NCI-H82 (cell line): ENCODE results near the gene SSC4D.
"Not testable (repeated sequence)": the region's sequence is repeated elsewhere in the genome, so short reads cannot be mapped to it uniquely, and the experiment has no call there.

Source experiments
- DNase-seq: peaks from one replicate; lab custom pipeline; 2025; lab: John Stamatoyannopoulos, UW

Gene SSC4D

DNA sequence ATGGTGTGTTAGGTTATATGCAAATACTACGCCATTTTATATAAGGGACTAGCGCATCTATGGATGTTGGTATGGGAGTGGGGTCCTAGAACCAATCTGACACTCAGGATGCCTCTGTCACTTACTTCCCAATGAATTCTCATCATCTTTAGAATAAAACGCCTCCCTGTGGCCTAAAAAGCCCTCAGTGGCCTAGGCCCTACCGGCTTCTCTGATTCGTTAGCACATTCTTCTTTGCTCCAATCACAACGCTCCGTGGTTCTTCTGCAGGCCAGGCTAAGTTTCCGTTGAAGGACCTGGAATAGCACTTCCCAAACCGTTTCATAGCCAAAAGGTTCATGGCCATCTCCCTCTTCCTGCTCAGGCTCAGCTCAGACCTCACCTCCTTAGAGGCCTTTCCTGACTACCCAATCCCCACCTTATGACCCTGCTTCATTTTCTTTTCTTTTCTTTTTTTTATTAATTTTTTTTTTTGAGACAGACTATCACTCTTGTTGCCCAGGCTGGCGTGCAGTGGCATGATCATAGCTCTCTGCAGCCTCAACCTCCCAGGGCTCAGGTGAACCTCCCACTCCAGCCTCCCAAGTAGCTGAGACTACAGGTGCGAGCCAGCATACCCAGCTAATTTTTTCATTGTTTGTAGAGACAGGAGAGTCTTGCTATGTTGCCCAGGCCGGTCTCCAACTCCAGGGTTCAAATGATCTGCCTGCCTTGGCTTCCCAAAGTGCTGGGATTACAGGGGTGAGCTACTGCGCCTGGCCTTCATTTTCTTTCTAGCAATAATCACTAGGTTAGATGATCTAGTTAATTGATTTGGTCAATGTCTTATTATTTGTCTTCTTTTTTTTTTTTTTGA is 26.2 kb downstream of the SSC4D start:
- peak; percentile 54 for DNase-seq

DNA sequence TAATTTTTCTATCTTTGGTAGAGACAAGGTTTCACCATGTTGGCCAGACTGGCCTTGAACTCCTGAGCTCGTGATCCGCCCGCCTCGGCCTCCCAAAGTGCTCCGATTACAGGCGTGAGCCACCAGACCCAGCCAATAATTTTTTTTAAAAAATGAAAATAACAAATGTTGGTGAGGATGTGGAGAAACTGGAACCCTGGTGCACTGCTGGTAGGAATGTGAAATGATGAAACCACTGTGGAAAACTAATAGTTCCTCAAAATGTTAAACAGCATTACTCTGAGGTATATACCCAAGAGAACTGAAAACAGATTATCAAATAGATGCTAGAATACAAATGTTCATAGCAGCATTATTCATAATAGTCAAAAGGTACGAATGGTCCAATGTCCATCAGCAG is 27.7 kb downstream of the SSC4D start:
- no peak for DNase-seq

GRCh38 chr7:76380623-76380966 is 28.9 kb downstream of the SSC4D start:
- DNase-seq, result no peak

DNA sequence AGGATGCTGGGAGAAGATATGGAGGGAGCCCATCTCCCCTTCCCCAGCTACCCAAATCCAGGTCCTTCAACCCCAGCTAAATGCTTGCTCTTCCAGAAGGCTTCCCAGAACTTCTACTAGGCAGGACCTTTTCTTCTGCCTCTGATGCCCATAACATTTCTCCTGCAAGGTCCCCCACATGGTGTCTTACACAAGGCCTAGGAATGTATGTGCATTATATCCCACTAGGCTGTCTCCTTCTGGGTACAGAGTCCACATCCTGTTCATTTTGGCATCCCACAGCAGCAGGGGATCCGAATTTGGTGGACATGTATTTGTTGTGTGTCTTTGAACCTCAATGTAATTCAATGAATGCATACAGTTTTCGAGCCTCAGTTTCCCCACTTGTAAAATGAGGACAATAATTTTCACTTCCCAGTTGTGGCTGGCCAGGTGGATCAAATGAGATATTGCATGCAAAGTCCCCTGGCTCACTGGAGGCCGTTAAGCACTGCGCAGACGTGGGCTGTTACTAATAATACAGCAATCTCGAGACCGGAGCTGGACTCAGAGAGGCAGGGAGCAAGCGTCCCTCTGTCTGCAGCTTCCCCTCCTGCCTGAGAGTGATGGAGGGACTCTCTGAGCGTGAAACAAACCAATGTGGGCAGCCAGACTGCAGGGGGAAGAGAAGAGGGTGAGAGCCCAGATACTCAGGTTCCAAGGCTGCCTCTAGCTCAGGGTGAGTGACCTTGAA is 32.1 kb downstream of the SSC4D start:
- DNase-seq, result no peak

GRCh38 chr7:76375251-76375650 is 34.2 kb downstream of the SSC4D start:
- no peak for DNase-seq

GRCh38 chr7:76372984-76373833 is 36.3 kb downstream of the SSC4D start:
- DNase-seq, result no peak

- DNase-seq, result no peak
Observed at GRCh38 chr7:76371396-76371795, 38.1 kb downstream of the SSC4D start.

DNA sequence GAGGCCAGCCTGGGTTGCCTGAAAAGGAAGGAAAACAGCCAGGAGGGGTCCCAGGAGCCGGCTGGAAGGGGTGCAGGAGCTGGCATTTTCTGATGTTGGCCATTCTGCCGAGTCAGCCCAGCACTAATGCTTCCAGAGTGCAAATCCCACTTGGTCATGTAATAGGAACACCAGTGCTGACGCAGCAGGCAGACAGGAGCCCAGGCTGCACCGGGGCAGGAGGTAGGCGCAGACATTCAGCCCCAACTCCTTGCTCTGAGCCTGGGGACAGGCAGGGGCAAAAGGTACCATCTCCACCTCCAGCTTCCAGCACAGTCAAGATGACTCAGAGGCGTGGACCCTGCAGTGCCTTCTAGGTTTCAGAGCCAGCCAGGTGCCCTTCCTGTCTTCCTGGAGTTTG is 40.5 kb downstream of the SSC4D start:
- no peak for DNase-seq

- DNase-seq, result no peak
Observed at GRCh38 chr7:76368190-76368589, 41.3 kb downstream of the SSC4D start.

DNA sequence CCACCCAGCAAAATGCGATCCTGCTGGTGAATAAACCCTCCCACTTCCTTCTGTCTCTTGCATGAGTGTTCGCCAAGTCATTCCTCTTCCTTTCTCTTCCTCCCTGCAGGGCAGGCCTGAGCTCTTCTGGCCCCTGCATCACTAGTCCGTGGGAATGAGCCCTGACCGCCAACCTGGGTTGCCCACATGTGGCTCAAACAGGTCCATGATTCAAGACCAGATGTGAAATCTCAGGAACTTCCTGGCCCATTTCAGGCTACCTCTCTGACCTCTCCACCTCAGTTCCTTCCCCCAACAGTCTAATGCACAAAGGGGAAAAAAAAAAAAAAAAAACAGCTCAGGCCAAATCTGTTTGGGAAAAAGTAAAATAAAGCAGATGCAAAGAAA is 45.3 kb downstream of the SSC4D start:
- DNase-seq, result no peak

- DNase-seq, result not testable (repeated sequence)
Observed at GRCh38 chr7:76363754-76364153, 45.7 kb downstream of the SSC4D start.

- DNase-seq, result no peak
Observed at GRCh38 chr7:76359978-76360638, 49.4 kb downstream of the SSC4D start.

DNA sequence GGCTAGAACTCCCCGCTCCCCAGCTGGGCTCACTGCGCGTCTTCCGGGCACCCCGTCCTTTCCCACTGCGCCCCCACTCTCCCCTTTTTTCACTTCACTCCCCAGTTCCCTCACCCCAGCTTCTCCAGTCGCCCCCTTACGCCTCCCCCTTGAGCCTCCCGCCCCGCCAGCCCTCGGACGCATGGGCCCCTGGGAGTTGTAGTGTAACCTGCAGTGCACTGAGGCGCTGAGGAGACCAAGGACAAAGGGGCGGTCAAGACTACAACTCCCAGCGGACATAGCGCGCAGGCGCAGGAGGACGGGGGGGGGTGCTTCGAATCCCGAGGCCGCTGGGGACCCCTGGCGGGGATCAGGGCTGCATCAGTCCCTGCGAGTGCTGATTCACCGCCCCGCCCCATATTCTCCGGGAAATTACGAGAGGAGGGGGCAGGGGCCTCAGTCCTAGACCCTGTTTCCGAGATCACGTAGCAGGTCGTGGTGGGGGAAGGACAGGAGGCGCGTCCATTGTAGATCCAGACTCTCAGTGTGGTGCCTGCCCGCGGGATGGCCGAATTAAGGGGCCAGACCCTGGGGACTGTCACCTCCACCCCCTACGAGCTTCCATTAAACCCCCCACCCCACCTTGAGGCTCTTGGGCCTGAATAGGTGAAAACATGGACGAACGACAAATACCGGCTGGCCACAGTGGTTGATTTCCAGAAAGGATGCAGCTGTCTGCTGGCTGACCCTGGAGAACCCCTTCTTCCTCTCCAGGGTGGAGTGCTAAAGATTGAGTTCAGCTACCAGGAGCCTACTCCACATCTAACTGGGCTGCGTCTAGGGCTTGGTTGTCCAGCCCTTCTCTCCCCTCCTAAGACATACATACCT is 50.2 kb downstream of the SSC4D start:
- DNase-seq, result peak; percentile 100

DNA sequence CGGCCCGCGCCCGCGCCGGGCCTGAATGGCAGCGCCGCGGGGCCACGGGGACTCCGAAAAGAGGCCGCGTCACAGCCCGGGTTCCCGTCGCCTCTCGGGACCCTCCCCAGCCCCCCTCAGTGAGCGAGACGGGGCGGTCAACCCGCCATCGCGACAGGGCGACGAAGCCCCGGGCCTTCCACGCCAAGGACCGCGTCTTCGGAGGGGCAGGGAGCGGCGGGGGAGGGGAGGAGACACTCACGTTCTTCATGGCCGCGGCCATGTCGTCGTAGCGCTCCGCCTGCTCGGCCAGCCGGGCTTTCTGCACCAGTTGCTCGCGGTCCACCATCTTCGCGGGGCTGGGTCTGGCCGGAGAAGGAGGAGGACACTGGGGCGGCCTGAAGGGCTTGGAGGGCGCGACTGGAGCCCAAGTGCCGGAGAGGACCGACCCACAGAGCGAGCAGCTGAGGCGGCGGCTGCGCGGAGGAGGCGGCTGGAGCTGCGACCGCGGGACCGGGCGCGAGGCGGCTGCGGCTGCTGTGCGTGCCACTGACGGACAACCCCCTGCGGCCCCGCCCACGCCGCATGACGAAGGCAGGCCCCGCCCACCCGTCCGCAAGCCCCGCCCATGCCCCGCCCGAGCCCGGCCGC is 50.9 kb downstream of the SSC4D start, which contains the start of gene YWHAG:
Gene YWHAG, minus strand, starts transcription at position 511 of the 630 bp plus-strand sequence. Its CDS starts 183 bp downstream, at position 328.
- peak; percentile 93 for DNase-seq

DNA sequence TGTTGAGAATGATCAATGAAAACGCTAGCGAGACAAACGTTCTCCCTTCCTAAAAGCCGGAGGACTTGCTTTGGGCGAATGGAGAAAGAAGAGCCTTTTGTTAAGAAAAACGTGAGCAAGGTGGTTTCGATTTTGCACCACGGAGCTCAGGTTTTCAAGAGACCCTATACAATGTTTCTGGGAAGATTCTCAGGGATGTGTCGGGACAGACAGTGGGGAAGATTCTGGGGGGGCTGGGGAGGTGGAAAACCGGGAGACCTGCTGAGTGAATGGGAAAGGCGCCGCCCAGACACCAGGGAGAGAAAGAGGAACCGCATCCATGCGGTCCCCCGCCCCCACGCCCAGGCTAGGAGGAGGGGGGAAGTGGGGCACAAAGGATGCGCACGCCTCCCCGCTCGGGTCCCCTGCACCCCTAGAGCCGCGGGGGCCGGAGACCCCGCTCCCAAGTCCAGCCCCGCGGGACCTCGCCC is 51.5 kb downstream of the SSC4D start:
- peak; percentile 63 for DNase-seq

DNA sequence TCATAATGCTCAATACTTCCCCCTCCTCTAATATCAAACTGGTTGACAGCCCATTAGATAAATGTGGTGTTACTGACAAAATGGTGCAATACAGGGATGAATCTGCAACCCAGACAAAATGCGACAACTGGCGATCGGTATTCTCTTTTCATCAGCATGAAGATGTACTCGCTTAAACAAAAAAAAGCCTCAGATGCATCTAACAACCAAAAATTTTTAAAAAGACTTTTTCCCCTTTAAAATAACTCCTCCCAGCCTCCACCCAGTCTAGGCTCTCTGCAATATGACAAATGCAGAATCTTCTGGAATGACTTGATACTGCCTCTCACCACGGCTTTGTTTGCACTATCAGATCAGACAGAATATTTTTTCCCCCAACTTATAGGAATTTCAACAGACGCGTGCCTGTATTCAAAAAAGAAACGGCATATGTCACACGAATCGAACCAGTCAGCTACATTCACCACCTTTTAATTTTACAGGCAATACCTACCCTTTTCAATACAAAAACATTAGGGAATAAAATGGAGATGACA is 52.0 kb downstream of the SSC4D start:
- no peak for DNase-seq

DNA sequence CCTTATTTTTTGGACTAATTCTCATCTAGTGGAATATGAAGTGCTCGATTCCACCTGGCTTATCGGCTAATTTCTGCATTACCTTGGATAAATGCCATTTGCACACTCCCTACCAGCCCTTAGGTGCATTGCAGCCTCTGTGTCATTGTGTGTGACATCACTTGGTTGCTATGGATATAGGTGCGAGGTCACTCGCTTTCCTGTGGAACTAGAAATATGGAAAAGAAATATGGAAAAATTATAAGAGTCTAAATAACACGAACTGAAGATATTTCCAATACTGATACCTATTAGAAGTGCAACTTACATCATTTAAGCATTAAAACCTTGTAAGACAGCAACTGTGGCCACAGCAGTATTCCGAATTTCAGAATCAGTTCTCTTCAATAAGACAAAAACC is 52.7 kb downstream of the SSC4D start:
- peak; percentile 48 for DNase-seq

GRCh38 chr7:76356115-76356514 is 53.4 kb downstream of the SSC4D start:
- no peak for DNase-seq

GRCh38 chr7:76354981-76355730 is 54.3 kb downstream of the SSC4D start:
- DNase-seq, result no peak
